Smooth muscle cell of the brain vasculature (primary cell): Measurements from ENCODE around the gene MRC2.

Experiments used
- DNase-seq: peaks from one replicate; pipeline ENCODE4 v3.0.0-alpha.2; 2012; ENCODE audit warnings: low read depth, low spot score

Gene MRC2

GRCh38 chr17:62663304-62663703 is 35.8 kb downstream of the MRC2 start:
- no peak for DNase-seq

- no peak for DNase-seq
These were observed 37.1 kb downstream of the MRC2 start for GRCh38 chr17:62664336-62665120.

GRCh38 chr17:62665599-62665998 is 38.1 kb downstream of the MRC2 start:
- DNase-seq = no peak

- DNase-seq = no peak
These were observed 38.8 kb downstream of the MRC2 start for GRCh38 chr17:62666061-62666800.

- DNase-seq = no peak
These were observed 39.5 kb downstream of the MRC2 start for GRCh38 chr17:62666801-62667591.

GRCh38 chr17:62668091-62668804 is 40.8 kb downstream of the MRC2 start:
- DNase-seq = no peak

GRCh38 chr17:62670202-62670821 is 42.8 kb downstream of the MRC2 start:
- DNase-seq = no peak

GRCh38 chr17:62671553-62671952 is 44.1 kb downstream of the MRC2 start:
- no peak for DNase-seq

GRCh38 chr17:62672957-62673356 is 45.5 kb downstream of the MRC2 start:
- DNase-seq = no peak

- DNase-seq = no peak
These were observed 46.3 kb downstream of the MRC2 start for GRCh38 chr17:62673614-62674362.

- DNase-seq = no peak
These were observed 46.9 kb downstream of the MRC2 start for GRCh38 chr17:62674363-62674739.

GRCh38 chr17:62674841-62675240 is 47.4 kb downstream of the MRC2 start:
- no peak for DNase-seq

GRCh38 chr17:62675260-62675659 is 47.8 kb downstream of the MRC2 start:
- DNase-seq = no peak

- no peak for DNase-seq
These were observed 48.2 kb downstream of the MRC2 start for GRCh38 chr17:62675701-62676100.

GRCh38 chr17:62676231-62676943 is 48.9 kb downstream of the MRC2 start:
- DNase-seq = no peak

GRCh38 chr17:62676952-62677596 is 49.6 kb downstream of the MRC2 start:
- no peak for DNase-seq

GRCh38 chr17:62678214-62678919 is 50.9 kb downstream of the MRC2 start:
- DNase-seq = no peak

GRCh38 chr17:62679866-62680377 is 52.5 kb downstream of the MRC2 start:
- DNase-seq = no peak
